WTC11 (cell line): ENCODE results near the gene MS4A4A. TPM values are rescaled to one million over a fixed set of nuclear protein-coding genes. Genes with fewer than 3 reads are reported as not detected.

Source experiments
- ATAC-seq: fragments of 200-7000 bp; cut with Tn5 transposase; 2 replicates; pipeline ENCODE4 v1.10.0; 2021; ENCODE audit warnings: mild to moderate bottlenecking, moderate library complexity
- CTCF ChIA-PET: fragments of 300-600 bp; sonication (Branson Sonifier 250); formaldehyde crosslinking; loops from one replicate; lab custom pipeline; 2021; ENCODE audit warnings: antibody characterized with exemption; lab: Charles Lee
- POLR2A ChIA-PET: fragments of 350-600 bp; sonication (Branson Sonifier 250); formaldehyde crosslinking; loops from one replicate; lab custom pipeline; 2021; ENCODE audit warnings: antibody characterized with exemption; lab: Charles Lee
- DNase-seq: peaks from one replicate; pipeline ENCODE4 v3.0.0; 2021; ENCODE audit warnings: low spot score
- H3K27ac Mint-ChIP-seq: 2 replicates; pipeline ENCODE4 v1.8.0; 2021; ENCODE audit warnings: mixed read lengths
- H3K27me3 Mint-ChIP-seq: 2 replicates; pipeline ENCODE4 v1.8.0; 2021; ENCODE audit warnings: low read depth, mild to moderate bottlenecking, moderate library complexity, mixed read lengths
- H3K36me3 Mint-ChIP-seq: 2 replicates; pipeline ENCODE4 v1.8.0; 2021; ENCODE audit warnings: mixed read lengths
- H3K4me1 Mint-ChIP-seq: 2 replicates; pipeline ENCODE4 v1.8.0; 2022; ENCODE audit warnings: mixed read lengths
- H3K4me3 Mint-ChIP-seq: 2 replicates; pipeline ENCODE4 v1.8.0; 2021; ENCODE audit warnings: mild to moderate bottlenecking, moderate library complexity, mixed read lengths
- H3K9me3 Mint-ChIP-seq: 2 replicates; pipeline ENCODE4 v1.8.0; 2021; ENCODE audit warnings: mixed read lengths
- ATF1 ChIP-seq: sonication (generic); formaldehyde crosslinking; IDR thresholded peaks from 2 replicates; pipeline ENCODE4 v1.8.1; 2023; ENCODE audit warnings: mild to moderate bottlenecking, moderate library complexity, missing genetic modification reagents
- ATF2 ChIP-seq: sonication (generic); formaldehyde crosslinking; IDR thresholded peaks from 2 replicates; pipeline ENCODE4 v1.8.1; 2022; ENCODE audit warnings: low read depth, missing genetic modification reagents, borderline replicate concordance
- FOXK1 ChIP-seq: sonication (generic); formaldehyde crosslinking; IDR thresholded peaks from 2 replicates; pipeline ENCODE4 v1.8.0; 2022; ENCODE audit warnings: mild to moderate bottlenecking, moderate library complexity, missing genetic modification reagents
- GABPB1 ChIP-seq: sonication (generic); formaldehyde crosslinking; IDR thresholded peaks from 2 replicates; pipeline ENCODE4 v1.8.1; 2023; ENCODE audit warnings: mild to moderate bottlenecking, missing genetic modification reagents
- JAZF1 ChIP-seq: fragments of 250-450 bp; sonication (Bioruptor Pico); IDR thresholded peaks from 2 replicates; pipeline ENCODE4 v1.9.0; 2021; ENCODE audit warnings: moderate library complexity, mild to moderate bottlenecking, inconsistent platforms
- JUN ChIP-seq: sonication (generic); formaldehyde crosslinking; IDR thresholded peaks from 2 replicates; pipeline ENCODE4 v1.8.0; 2023; ENCODE audit warnings: mild to moderate bottlenecking, missing genetic modification reagents
- KAT7 ChIP-seq: sonication (generic); formaldehyde crosslinking; IDR thresholded peaks from 2 replicates; pipeline ENCODE4 v1.8.1; 2023; ENCODE audit warnings: missing genetic modification reagents, mild to moderate bottlenecking, borderline replicate concordance
- MAX ChIP-seq: sonication (generic); formaldehyde crosslinking; IDR thresholded peaks from 2 replicates; pipeline ENCODE4 v1.8.0; 2022; ENCODE audit warnings: mild to moderate bottlenecking, missing genetic modification reagents
- NFE2L1 ChIP-seq: sonication (generic); formaldehyde crosslinking; IDR thresholded peaks from 2 replicates; pipeline ENCODE4 v1.8.1; 2023; ENCODE audit warnings: missing genetic modification reagents
- RELA ChIP-seq: sonication (generic); formaldehyde crosslinking; IDR thresholded peaks from 2 replicates; pipeline ENCODE4 v1.8.1; 2022; ENCODE audit warnings: missing genetic modification reagents, mild to moderate bottlenecking, borderline replicate concordance
- RORB ChIP-seq: fragments of 250-450 bp; sonication (Bioruptor Pico); IDR thresholded peaks from 2 replicates; pipeline ENCODE4 v1.9.0; 2021; ENCODE audit warnings: mild to moderate bottlenecking
- TCF7 ChIP-seq: sonication (generic); formaldehyde crosslinking; IDR thresholded peaks from 2 replicates; pipeline ENCODE4 v1.8.0; 2022; ENCODE audit warnings: mild to moderate bottlenecking, low read depth, missing genetic modification reagents, moderate library complexity
- TEAD1 ChIP-seq: sonication (generic); formaldehyde crosslinking; IDR thresholded peaks from 2 replicates; pipeline ENCODE4 v1.8.0; 2022; ENCODE audit warnings: mild to moderate bottlenecking, missing genetic modification reagents
- TEAD4 ChIP-seq: sonication (generic); formaldehyde crosslinking; IDR thresholded peaks from 2 replicates; pipeline ENCODE4 v1.8.0; 2022; ENCODE audit warnings: mild to moderate bottlenecking, missing genetic modification reagents
- USF2 ChIP-seq: sonication (generic); formaldehyde crosslinking; IDR thresholded peaks from 2 replicates; pipeline ENCODE4 v1.8.1; 2023; ENCODE audit warnings: mild to moderate bottlenecking, missing genetic modification reagents, moderate library complexity
- ZMAT4 ChIP-seq: fragments of 250-450 bp; sonication (Bioruptor Pico); IDR thresholded peaks from 2 replicates; pipeline ENCODE4 v1.9.0; 2021; ENCODE audit warnings: mild to moderate bottlenecking
- ZNF121 ChIP-seq: sonication (generic); formaldehyde crosslinking; IDR thresholded peaks from 2 replicates; pipeline ENCODE4 v1.8.0; 2023; ENCODE audit warnings: missing genetic modification reagents
- ZNF281 ChIP-seq: sonication (generic); formaldehyde crosslinking; IDR thresholded peaks from 2 replicates; pipeline ENCODE4 v1.8.0; 2023; ENCODE audit warnings: mild to moderate bottlenecking, missing genetic modification reagents
- ZNF396 ChIP-seq: fragments of 250-450 bp; sonication (Bioruptor Pico); IDR thresholded peaks from 2 replicates; pipeline ENCODE4 v1.8.0; 2021; ENCODE audit warnings: mild to moderate bottlenecking, moderate library complexity, borderline replicate concordance
- ZNF416 ChIP-seq: fragments of 250-450 bp; sonication (Bioruptor Pico); IDR thresholded peaks from 2 replicates; pipeline ENCODE4 v1.9.0; 2021; ENCODE audit warnings: mild to moderate bottlenecking, inconsistent platforms
- ZNF423 ChIP-seq: fragments of 250-450 bp; sonication (Bioruptor Pico); IDR thresholded peaks from 2 replicates; pipeline ENCODE4 v2.1.2; 2022; ENCODE audit warnings: mild to moderate bottlenecking, moderate library complexity
- ZNF512 ChIP-seq: sonication (generic); formaldehyde crosslinking; IDR thresholded peaks from 2 replicates; pipeline ENCODE4 v1.8.1; 2022; ENCODE audit warnings: missing genetic modification reagents, borderline replicate concordance
- ZSCAN18 ChIP-seq: fragments of 250-450 bp; sonication (Bioruptor Pico); IDR thresholded peaks from 2 replicates; pipeline ENCODE4 v2.1.2; 2022; ENCODE audit warnings: mild to moderate bottlenecking, moderate library complexity
- total RNA-seq: library from RNA; stranded (reverse); gene quantifications from 3 replicates; pipeline ENCODE4 v1.2.3, GENCODE V29; 2021

The MS4A4A gene
- total RNA-seq, 1 experiment from 2014 or later: not detected

- H3K36me3 Mint-ChIP-seq: no peaks in the 10 kb centered on the region
- CTCF ChIA-PET: no interaction called here
- no peaks in the 10 kb centered on the region for H3K27me3 Mint-ChIP-seq
- H3K27ac Mint-ChIP-seq: no peak overlapping the region
- peaks cover 30% of the 10 kb centered on the region for H3K4me1 Mint-ChIP-seq
- ATAC-seq: no peak
- peaks cover 5% of the 10 kb centered on the region; the same call in 1 of the 2 replicates for H3K9me3 Mint-ChIP-seq
- no peak for DNase-seq
- H3K4me3 Mint-ChIP-seq: no peak overlapping the region
- TF ChIP-seq ZNF512 (CRISPR knock-in tag): no peak
- TF ChIP-seq ZNF396: no peak
- no peak for TF ChIP-seq USF2 (CRISPR knock-in tag)
- TF ChIP-seq ZMAT4 (CRISPR knock-in tag): no peak
- no peak for TF ChIP-seq TEAD1 (CRISPR knock-in tag)
- TF ChIP-seq JAZF1 (CRISPR knock-in tag): no peak
- no peak for TF ChIP-seq KAT7
- TF ChIP-seq ZNF423 (CRISPR knock-in tag): no peak
- no peak for TF ChIP-seq RELA
- TF ChIP-seq NFE2L1 (CRISPR knock-in tag): no peak
- TF ChIP-seq TCF7 (CRISPR knock-in tag): no peak
- TF ChIP-seq FOXK1: no peak
- TF ChIP-seq, all 79 proteins: peak for 0
- POLR2A ChIA-PET: no interaction called here
Measured at GRCh38 chr11:60338053-60338452, 57.6 kb downstream of the MS4A4A start.

GRCh38 chr11:60339356-60339755 lies 58.9 kb downstream of the MS4A4A start:
- no peak overlapping the region for H3K27ac Mint-ChIP-seq
- ChIA-PET CTCF (interaction anchor here (1.1 kb wide), 1 partner anchor 24 kb away, joined by 3 read pairs; no protein-coding TSS in a partner anchor), POLR2A (no interaction called here)

More at GRCh38 chr11:60339356-60339755, 58.9 kb downstream of the MS4A4A start:
- H3K36me3 Mint-ChIP-seq: no peaks in the 10 kb centered on the region
- H3K4me1 Mint-ChIP-seq: peaks cover 26% of the 10 kb centered on the region
- H3K4me3 Mint-ChIP-seq: no peak overlapping the region
- ATAC-seq (no peak), DNase-seq (no peak)
- H3K27me3 Mint-ChIP-seq: no peaks in the 10 kb centered on the region
- TF ChIP-seq ZNF121 (no peak), ZNF396 (no peak), ZSCAN18 (no peak), RORB (CRISPR knock-in tag) (no peak), GABPB1 (CRISPR knock-in tag) (no peak), ATF2 (CRISPR knock-in tag) (no peak), TEAD4 (CRISPR knock-in tag) (no peak), ZNF281 (CRISPR knock-in tag) (no peak), ZNF512 (CRISPR knock-in tag) (no peak), ZNF423 (CRISPR knock-in tag) (no peak), KAT7 (no peak), RELA (no peak), ZNF416 (CRISPR knock-in tag) (no peak), JUN (CRISPR knock-in tag) (no peak), MAX (CRISPR knock-in tag) (no peak), ATF1 (CRISPR knock-in tag) (no peak)
- no peaks in the 10 kb centered on the region for H3K9me3 Mint-ChIP-seq
